Aortic smooth muscle cell (primary cell): ENCODE data around the gene E2F4. TPM values are rescaled to one million over a fixed set of nuclear protein-coding genes. Genes with fewer than 3 reads are reported as not detected.

Experiments
- total RNA-seq: library from RNA; depleted of rRNA; stranded (reverse); fragments of >200 nt; gene quantifications from 2 replicates; pipeline ENCODE4 v1.2.3, GENCODE V29; 2014

E2F4 gene
- total RNA-seq: 36.6 and 42.5 TPM in 2 replicates

GRCh38 chr16:67191995-67192681 is at the start of gene E2F4:
Gene E2F4 (plus strand): TSS chr16:67192155. CDS start chr16:67192228, 73 bp downstream.

GRCh38 chr16:67150833-67151396 is 41.0 kb upstream of the E2F4 start, which contains the start of gene B3GNT9:
Gene B3GNT9 (minus strand): TSS chr16:67150998. CDS start chr16:67150485, 513 bp downstream.

GRCh38 chr16:67164599-67165061 is 27.3 kb upstream of the E2F4 start, which contains the start of gene HSF4:
Gene HSF4 (plus strand): TSS chr16:67164745. CDS start chr16:67164812, 67 bp downstream.

GRCh38 chr16:67170168-67170948 is 21.6 kb upstream of the E2F4 start, which contains the start of gene NOL3:
Gene NOL3 (plus strand): TSS chr16:67170538.

GRCh38 chr16:67183627-67184452 is 8.1 kb upstream of the E2F4 start, which contains the start of gene MATCAP1:
Gene MATCAP1 (minus strand): TSS chr16:67183963. CDS start chr16:67180610, 3,353 bp downstream.

GRCh38 chr16:67190041-67190440 is 1.9 kb upstream of the E2F4 start, which contains the start of gene EXOC3L1:
Gene EXOC3L1 (minus strand): TSS chr16:67190136. CDS start chr16:67189676, 460 bp downstream.

GRCh38 chr16:67199011-67199807 is 7.3 kb downstream of the E2F4 start, which contains the start of gene ELMO3:
Gene ELMO3 (plus strand): TSS chr16:67199131. CDS start chr16:67199327, 196 bp downstream.

GRCh38 chr16:67226804-67227566 is 35.0 kb downstream of the E2F4 start, which contains the start of gene TMEM208:
Gene TMEM208 (plus strand): TSS chr16:67227130. CDS start chr16:67227219, 89 bp downstream.

GRCh38 chr16:67247192-67248072 is 55.5 kb downstream of the E2F4 start, which contains the start of gene FHOD1:
Gene FHOD1 (minus strand): TSS chr16:67247481. CDS start chr16:67247410, 71 bp downstream.

Other genes with a start within 250 kb of the E2F4 start
- 0.13 and 0.56 TPM in 2 replicates for gene CES3, start 230.9 kb upstream of the E2F4 start, total RNA-seq
- 1.3 and 1.4 TPM in 2 replicates for gene CES4A, start 203.6 kb upstream of the E2F4 start, total RNA-seq
- 142 and 160 TPM in 2 replicates for gene CBFB, start 163.0 kb upstream of the E2F4 start, total RNA-seq
- gene PHAF1, start 82.2 kb upstream of the E2F4 start, total RNA-seq: 12.8 and 13.5 TPM in 2 replicates
- 36.5 and 44.3 TPM in 2 replicates for gene B3GNT9, start 41.2 kb upstream of the E2F4 start, total RNA-seq
- 15.9 and 18.1 TPM in 2 replicates for gene TRADD, start 32.2 kb upstream of the E2F4 start, total RNA-seq
- gene FBXL8, start 32.2 kb upstream of the E2F4 start, total RNA-seq: 7.1 and 7.2 TPM in 2 replicates
- 3.3 and 4.9 TPM in 2 replicates for gene HSF4, start 27.4 kb upstream of the E2F4 start, total RNA-seq
- gene NOL3, start 21.6 kb upstream of the E2F4 start, total RNA-seq: 23.9 and 25.2 TPM in 2 replicates
- gene MATCAP1, start 8.2 kb upstream of the E2F4 start, total RNA-seq: 14.4 and 15.2 TPM in 2 replicates
- 0.25 and 0.66 TPM in 2 replicates for gene EXOC3L1, start 2.0 kb upstream of the E2F4 start, total RNA-seq
- gene ELMO3, start 7.0 kb downstream of the E2F4 start, total RNA-seq: 0.44 and 0.66 TPM in 2 replicates
- gene TMEM208, start 35.0 kb downstream of the E2F4 start, total RNA-seq: 39.9 and 45.7 TPM in 2 replicates
- gene FHOD1, start 55.3 kb downstream of the E2F4 start, total RNA-seq: 9.5 and 15.2 TPM in 2 replicates
- 0.31 and 0.66 TPM in 2 replicates for gene SLC9A5, start 56.8 kb downstream of the E2F4 start, total RNA-seq
- 11.6 and 24.0 TPM in 2 replicates for gene PLEKHG4, start 87.4 kb downstream of the E2F4 start, total RNA-seq
- under 0.01 TPM in 1 of 2 replicates, not detected in the other for gene KCTD19, start 134.6 kb downstream of the E2F4 start, total RNA-seq
- not detected in 2 replicates for gene LRRC36, start 134.7 kb downstream of the E2F4 start, total RNA-seq
- gene TPPP3, start 201.3 kb downstream of the E2F4 start, total RNA-seq: 0.50 and 0.66 TPM in 2 replicates
- 5.2 and 6.3 TPM in 2 replicates for gene ZDHHC1, start 224.3 kb downstream of the E2F4 start, total RNA-seq
- not detected in 2 replicates for gene HSD11B2, start 239.0 kb downstream of the E2F4 start, total RNA-seq